GM18873 (cell line): Measurements from ENCODE around the gene PIF1.

Experiments
- ATAC-seq: cut with Tn5 transposase; IDR thresholded peaks from one replicate; pipeline ENCODE4 v1.9.1; 2021; ENCODE audit warnings: mild to moderate bottlenecking, moderate library complexity, moderate number of reproducible peaks; ENCODE audit not compliant: unreplicated experiment, low FRiP score

Gene PIF1

DNA sequence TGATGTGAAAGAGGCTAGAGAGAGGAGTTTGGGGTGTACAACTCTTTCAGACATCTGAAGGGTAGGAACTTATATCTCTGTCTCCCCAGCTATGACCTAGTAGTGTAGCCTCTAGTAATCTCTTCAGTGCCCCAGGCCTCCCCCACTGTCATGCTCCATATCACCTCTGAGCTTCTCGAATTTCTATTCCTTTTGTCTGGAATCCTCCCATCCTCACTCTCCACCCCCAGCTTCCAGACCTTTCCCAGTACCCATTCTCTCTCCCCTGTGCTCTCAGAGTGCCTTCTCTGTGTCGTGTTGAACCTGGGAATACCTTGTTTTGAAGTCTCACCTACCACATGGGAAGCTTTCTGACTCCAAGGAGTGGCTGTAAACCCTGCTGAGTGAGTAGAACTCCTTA, 46.4 kb downstream of the PIF1 start:
- no peak for ATAC-seq

DNA sequence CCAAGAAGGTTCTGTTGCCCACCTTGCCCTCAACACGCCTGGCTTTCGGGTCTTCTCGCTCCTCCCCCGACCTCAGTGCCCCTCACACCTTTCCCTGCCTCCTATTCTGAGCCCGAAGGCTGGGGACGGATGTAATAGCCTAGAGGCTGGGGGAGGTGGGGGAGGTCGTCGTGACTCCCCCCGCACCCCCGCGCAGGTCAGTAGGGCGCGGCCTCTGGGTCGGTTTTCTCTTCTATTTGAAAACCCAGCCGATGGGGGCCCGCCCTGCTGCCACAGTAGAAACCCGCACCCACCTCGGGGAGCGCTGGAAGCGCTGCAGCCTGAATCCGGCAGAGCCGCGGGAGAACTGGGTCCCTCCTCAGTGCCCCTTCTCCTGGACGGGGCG, 49.1 kb downstream of the PIF1 start:
- no peak for ATAC-seq

DNA sequence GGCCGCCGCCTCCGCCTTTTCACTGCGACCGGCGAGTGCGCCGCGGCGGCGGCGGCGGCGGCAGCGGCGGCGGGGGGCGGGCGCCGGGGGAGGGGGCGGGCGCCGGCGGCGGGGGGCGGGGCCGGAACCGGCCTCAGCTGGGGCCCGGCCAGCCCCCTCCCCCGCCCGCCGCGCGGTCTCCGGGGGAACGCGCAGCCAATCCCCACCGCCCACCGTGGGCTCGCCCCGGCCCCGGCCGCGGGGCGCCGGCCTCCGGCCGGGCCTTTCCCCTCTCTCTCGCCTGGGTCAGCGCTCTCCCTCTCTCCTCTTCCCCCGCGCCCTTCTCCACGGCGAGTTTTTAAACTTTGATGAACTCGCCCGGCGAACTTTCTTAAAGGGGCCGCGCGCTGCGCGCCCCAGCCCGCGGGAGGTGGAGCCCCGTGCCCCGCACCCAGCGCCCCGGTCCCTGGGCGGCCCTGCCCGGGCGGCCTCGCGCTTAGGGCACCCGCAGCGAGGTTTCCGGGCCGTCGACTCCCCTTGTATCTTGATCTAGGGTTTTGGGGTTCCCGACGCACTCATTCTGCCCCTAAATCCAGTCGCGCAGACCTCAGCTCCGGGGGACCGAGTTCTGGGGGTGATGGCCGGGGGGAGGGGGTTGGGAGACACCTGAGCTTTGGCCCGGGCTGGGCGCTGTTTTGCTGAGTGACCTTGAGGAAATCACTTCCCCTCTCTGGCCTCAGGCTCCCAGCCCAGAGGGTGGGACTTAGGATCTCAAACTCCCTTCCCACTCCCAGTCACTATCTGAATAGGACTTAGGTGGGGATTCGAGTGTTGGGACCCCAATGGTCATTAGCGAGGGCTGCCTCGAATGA, 49.7 kb downstream of the PIF1 start, which contains the start of gene RBPMS2:
Gene RBPMS2 (minus strand): TSS at position 39 of the 851 bp plus-strand sequence. CDS start 270 bp downstream, outside the sequence.
- ATAC-seq = no peak

DNA sequence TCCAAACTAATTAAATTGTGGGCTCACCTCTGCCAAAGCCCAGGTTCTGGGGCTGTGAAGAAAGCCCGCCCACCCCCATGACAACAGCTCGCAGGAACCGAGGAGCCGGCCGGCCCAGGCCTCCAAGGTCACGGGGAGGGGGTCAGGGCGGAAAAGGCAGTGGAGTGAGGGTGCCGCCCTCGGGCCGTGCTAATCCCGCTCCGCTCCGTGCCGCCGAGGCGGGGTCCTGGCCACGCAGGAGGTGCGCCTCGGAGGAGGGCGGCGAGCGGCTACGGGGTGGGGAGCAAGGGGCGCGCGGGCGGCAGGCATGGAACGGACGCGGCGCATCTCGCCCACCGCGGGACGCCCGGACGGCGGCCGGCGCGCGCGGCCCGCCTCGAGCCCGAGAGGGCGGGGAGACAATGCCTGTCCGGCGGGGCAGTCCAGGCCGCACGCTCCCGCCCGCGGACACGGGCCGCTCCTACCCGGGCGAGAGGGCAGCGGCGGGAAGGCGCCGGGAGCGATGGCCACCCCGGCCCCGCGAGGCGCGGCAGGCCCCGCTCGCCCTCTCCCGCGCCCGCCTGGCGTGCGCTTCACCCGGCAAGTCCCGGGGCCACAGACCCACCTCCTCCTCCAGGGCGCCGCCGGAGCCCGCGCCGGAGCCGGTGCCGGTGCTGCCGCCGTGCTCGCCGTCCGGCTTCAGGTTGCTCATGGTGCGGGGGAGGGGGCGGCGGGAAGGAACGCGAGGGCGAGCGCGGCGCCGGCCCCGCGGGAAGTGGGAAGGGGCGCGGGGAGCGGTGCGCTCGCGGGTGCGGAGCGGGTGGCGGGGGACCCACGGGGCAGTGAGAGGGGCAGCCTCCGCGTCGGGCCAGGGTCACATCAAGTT, 50.6 kb downstream of the PIF1 start:
- ATAC-seq = no peak

DNA sequence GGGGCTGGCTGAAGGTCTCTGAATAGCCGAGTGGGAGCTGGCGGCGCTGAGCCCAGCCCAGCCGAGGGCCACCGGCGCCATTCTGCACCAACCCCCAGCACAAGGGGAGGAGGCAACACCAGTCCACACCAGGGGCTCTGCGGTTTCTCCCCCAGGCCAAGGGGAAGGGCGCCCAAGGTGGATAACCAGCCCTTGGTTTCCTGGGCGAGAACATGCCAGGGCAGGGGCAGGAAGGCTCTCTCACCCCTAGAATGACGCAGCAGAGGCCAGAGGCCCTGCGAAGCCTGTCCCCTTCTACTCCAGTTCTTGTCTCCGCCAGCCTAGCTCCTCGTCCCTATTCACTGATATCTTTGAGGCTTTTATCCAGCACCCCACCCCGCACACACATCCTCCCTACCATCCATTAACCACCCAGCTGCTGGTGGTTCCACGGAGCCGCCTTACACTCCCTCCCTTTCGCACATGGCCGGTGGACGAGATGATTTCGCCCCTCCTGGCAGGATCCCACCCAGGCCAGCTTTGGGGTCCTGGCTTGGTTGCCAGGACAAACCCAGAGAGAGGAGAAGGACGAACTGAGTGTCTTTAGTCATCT, 51.3 kb downstream of the PIF1 start:
- no peak for ATAC-seq

DNA sequence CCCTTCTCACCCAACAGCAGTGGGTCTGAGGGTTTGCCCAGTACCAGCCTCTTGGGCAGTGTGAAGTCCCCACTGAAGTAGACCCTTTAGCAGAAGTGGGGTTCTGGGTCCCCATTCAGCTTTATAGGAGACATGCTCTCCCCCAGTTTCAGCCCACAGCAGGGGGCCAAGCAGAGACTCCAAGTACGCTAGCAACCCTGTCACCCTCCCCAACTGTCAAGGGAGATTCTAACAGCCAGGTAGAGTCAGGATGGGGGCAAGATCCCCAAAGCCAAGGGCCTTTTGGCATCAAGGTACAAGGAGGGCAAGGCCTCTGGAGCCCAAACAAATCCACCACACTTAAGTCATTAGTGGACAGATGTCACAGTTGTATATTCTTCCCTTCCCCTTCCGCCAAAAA, 51.8 kb downstream of the PIF1 start:
- ATAC-seq = no peak

DNA sequence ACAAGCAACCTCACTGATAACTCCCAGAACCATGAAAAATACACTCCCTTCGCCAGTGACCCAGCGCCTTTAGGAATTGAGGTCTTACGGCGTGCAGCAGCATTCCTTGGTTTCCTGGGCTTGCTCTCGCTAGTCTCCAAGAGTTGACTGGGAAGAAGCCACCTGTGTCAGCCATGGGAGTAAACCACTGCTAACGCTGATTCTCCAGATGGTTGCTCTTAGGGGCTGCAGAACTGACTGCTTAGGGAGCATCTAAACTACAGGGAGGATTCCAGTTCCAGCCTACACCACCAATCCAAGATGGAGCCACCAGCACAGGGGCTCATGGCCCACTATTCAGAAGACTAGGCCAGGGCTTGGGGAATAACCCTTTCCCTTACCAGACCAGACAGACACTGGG, 52.5 kb downstream of the PIF1 start:
- ATAC-seq = no peak

DNA sequence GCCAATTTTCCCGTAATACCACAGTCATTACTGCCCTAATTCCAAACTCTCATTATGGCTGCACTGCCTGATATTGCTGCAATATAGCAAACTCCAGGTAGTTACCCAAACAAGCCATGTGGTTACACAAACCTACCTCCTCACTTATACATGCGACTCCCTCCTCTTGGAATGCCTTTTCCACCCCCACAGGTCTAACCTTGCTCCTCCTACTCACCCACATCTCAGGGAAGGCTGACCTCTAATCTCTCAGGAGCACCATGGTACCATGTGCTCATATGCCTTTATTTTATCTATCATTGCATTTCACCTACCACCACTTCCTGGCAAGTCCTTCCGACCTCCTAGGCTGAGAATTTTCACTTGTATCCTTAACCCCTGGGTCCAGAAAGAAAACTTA, 53.0 kb downstream of the PIF1 start:
- ATAC-seq = no peak

DNA sequence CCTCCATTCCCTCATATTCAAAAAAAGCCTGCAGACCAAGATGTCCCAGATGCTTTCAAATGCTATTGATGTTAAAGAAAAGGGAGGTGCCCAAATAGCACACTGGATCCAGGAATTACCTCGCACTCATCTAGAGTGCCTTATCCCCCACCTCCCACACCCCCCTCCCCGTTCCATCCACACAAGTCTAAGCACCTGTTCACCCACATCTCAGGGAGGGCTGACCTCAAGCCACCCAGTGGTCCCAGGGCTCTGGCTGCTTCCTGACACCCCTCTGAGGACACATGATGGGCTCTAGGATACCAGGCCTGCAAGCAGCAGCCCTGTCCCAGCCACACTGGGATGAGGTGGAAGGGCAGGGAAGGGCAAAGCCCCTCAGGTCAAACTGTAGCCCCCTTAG, 54.8 kb downstream of the PIF1 start:
- no peak for ATAC-seq

DNA sequence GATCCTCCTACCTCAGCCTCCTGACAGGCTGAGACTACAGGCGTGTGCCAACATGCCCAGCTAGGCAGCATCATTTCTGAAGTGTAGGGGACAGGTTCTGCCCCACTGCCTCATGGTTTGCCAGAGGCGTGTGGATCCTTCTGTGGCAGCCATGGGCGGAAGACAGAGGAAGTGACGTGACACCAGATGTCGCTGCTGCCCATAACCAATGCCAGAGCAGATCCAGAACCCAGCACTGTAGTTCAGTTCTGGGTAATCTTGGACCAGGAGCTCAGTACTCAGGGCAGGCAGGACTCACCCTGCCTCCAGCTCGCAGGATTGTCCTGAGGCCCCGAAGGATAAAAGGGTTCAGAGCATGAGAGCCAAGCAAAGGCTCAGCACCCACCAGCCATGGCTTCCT, 58.2 kb downstream of the PIF1 start:
- ATAC-seq = no peak

DNA sequence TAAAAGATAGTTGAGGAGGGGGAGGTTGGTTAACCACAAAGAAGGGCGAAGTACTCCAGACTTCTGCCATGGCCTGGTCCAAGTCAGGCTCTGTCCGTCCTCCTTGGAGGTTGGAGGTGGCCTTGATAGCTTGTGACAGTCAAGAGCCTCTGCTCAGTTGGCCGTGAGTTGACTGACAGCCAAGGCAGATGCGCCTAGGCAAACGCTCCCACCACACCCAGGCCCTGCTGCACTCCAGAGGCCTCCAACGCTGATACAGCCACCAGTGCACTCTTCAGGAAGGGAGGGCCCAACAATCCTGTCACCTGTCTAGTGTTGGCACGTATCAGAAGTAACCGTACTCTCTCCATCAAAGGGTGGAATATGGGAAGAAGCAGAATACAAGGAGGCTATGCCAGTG, 59.4 kb downstream of the PIF1 start:
- ATAC-seq = no peak
